GM19395 (cell line): ENCODE data around the gene DAPK2.
A peak's percentile ranks its signal among the peaks of the same experiment; 100 is the strongest.
"Not testable (repeated sequence)": the region's sequence is repeated elsewhere in the genome, so short reads cannot be mapped to it uniquely, and the experiment has no call there.

Experiments used
- ATAC-seq: cut with Tn5 transposase; IDR thresholded peaks from one replicate; pipeline ENCODE4 v1.9.1; 2021; ENCODE audit warnings: mild to moderate bottlenecking, moderate library complexity; ENCODE audit not compliant: unreplicated experiment

The DAPK2 gene

DNA sequence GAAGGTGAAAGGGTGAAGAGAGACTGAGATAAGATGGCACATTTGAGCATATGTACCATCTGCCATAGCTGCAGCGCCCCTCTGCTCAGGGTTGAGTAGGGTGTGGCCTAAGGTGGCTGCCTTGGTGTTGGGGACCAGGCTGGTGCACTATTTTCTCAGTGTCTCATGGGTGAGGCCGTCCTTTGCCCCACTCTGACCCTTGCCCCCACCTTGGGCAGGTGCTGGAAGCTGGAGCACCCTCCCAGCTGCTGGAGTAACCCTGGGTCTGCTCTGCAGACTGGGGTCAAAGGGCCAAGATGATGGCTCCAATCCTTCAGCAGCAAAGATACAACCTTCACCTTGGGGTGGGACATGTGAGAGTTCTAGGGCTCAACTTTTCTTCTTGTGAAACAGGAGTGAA is 69.2 kb downstream of the DAPK2 start:
- ATAC-seq = no peak

GRCh38 chr15:63974021-63974420 is 72.3 kb downstream of the DAPK2 start:
- ATAC-seq = no peak

DNA sequence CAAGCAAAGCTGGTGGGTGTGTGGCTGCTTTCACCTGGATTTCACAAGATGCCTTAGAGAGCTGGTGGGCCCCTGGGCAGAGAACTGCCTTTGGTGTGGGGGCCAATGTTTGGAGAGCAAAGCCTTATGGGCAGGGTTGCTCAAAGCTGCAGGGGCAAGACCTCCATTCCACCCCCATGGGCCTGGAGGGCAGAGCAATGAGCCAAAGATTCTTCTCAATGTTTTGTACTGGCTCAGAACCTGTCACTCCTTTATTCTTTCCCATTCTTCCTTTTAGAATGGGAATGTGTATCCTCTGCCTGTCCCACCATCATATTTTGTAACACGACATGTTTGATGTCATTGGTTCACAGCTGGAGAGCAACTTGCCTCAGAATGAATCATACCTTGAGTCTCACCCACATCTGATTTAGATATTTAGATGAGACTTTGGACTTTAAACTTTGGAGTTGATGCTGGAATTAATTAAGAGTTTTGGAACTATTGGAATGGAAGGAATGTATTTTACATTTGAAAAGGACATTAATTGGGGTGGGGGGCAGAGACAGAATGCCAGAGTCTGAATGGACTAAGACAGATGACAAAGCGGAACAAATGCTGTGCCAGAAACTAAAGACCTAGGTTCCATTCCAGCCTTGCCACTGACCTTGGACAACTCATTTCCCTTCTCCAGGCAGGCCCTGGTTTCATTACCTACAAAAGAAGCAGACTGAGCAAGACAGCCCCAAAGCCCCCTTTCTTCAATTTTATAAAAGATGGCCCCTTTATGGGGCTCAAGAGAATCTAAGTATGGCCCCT is 72.9 kb downstream of the DAPK2 start:
- no peak for ATAC-seq

GRCh38 chr15:63972801-63973200 is 73.5 kb downstream of the DAPK2 start:
- no peak for ATAC-seq

DNA sequence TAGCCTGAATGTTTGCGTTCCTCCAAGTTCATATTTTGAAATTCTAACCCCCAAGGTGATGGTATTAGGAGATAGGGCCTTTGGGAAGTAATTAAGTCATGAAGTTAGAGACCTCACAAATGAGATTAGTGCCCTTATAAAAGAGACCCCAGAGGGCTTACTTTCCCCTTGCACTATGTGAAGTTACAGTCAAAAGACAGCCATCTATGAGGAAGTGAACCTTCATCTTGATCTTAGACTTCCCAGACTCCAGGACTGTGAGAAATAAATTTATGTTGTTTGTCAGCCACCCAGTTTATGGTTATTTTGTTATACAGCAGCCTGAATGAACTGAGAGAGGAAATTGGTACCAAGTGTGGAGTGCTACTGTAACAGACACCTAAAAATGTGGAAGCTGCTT is 74.4 kb downstream of the DAPK2 start:
- ATAC-seq = no peak

- peak; percentile 29 for ATAC-seq
These were observed 74.9 kb downstream of the DAPK2 start for GRCh38 chr15:63971427-63971805.

DNA sequence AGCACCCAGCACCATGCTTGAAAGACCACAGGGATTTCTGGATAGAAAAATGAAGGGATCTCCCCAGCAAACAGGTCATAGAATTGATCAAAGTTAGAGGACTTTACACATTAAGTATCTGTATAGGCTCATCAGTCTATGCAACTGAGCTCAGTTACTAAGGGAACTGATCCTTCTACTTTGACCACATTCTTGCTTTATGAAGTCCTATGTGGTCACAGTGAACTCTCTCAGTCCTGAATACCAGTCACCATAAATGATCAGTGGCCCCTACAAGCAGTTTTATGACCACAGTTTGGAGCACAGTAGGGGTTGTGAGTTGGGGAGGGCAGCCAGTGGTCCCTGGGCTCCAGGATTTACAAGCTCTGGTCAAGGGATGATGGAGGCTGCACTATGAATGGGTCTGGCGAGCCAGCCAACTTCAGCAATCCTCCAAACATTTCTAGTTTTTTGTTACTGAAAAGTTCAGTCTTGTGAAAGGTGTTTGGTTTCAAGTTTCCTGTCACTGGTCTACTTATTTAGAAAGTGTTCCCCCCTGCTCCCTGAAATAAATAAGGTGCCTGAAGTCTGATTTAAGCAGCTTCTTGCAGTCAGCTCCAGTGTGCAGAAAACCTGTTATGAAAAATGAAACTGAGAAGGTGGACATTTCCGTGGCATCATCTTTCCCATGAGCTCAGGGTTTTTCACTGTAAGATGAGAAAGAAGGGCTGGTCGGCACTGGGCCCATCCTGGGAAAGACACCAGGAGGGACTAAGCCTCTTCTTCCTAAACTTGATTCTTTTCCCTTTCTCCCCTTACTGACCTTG is 75.5 kb downstream of the DAPK2 start:
- ATAC-seq = peak; percentile 97

DNA sequence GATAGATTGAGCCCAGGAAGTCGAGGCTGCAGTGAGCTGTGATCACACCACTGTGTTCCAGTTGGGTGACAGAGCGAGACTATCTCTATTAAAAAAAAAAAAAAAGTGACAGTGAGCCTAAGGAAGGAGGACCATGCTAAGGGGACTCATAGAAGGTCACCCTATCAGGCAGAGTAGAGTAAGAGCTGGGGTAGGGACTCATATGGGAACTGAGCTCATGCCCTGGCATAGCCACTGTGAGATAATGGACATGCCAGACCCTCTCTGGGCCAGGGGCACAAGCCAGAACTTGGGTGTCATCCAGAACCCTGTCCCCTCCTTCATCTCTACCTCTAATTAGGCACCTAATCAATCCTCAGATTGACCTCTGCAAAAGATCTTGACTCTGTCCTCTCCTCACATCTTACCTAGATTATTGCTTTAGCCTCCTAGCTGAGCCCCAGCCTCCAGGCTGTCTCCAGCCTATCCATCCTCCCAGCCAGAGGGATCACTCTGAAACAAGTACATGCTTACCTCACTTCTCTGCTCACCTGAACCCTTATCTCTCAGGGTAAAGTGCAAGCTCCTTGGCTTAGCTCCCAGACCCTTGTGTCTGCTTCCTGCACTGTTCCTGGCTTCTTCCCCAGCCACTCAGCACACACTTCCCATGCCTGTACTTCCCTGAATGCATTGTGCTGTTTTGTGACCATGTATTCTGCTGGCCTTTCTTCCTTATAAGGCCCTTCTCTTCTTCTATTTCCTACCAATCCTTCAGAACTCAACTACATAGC is 76.4 kb downstream of the DAPK2 start:
- no peak for ATAC-seq

GRCh38 chr15:63968700-63969099 is 77.6 kb downstream of the DAPK2 start:
- ATAC-seq = no peak

DNA sequence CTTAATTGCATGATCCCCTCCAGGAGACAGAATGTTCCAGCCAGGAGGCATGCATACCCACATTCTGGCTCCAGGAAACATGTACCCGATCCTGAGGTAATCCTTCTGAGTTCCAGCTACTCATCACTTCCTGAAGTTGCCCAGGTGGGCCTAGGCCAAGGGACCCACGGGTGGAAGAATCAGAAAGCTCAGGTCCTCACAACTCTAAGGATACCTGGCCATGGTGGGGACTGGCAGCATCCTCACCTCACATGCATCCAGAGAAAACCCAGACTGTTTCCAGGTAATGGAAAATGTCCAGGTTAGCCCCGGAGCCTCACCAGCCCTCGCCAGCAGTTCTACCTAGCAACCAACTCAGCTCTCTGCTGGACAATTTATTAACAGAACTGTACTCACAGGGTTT is 78.2 kb downstream of the DAPK2 start:
- ATAC-seq = no peak

DNA sequence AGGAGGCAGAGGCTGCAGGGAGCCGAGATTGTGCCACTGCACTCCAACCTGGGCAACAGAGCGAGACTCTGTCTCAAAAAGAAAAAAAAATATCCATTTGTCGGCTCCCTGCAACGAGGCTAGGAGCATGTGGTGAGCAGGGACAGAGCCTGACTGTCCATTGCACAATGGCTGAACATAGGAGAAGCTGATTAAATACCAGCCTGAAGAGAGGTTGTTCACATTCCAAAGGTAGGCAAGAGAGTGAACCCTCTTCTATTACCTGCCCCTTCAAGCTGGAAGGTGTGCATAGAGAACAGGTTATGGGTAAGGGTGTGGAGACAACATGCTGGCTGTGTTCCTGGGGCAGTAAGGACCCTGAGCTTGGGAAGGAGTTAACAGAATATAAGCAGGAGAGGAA is 78.7 kb downstream of the DAPK2 start:
- no peak for ATAC-seq

GRCh38 chr15:63962947-63963721 is 83.2 kb downstream of the DAPK2 start:
- ATAC-seq = not testable (repeated sequence)

DNA sequence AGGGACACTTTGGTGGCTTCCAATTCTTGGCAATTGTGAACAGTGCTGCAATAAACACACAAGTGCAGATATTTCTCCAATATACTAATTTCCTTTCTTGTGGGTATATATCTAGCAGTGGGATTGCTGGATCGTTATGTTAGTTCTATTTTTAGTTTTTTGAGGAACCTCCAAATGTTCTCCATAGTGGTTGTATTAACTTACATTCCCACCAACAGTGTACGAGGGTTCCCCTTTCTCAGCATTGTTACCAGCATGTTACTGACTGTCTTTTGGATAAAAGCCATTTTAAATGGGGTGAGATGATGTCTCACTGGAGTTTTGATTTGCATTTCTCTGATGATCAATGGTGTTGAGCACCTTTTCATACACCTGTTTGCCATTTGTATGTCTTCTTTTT is 92.8 kb downstream of the DAPK2 start:
- no peak for ATAC-seq

DNA sequence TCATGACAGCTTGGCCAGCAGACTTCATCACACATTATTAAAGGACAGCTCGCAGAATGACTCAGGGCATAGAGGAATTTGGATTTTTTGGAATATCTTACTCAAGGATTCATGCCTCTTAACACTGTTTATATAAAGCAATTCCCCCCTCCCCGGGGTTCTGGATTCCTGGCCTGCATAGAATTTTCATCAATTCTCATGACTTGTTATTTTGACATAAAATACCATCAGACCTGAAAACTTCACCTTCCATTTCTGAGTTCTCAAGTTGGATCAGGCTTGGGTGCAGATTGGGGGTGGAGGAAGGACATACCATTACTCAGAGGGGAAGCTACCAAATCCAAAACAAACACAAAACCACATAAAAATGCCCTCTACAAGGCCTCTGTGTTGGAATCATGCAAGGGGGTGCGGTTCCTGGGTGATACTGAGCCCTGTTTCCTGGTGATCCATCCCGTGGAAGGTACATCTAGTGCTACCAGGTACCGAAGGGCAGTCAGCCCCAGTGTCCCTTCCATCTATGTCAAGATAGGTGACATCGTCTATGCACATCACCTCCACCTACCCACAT is 95.3 kb downstream of the DAPK2 start:
- ATAC-seq = no peak

DNA sequence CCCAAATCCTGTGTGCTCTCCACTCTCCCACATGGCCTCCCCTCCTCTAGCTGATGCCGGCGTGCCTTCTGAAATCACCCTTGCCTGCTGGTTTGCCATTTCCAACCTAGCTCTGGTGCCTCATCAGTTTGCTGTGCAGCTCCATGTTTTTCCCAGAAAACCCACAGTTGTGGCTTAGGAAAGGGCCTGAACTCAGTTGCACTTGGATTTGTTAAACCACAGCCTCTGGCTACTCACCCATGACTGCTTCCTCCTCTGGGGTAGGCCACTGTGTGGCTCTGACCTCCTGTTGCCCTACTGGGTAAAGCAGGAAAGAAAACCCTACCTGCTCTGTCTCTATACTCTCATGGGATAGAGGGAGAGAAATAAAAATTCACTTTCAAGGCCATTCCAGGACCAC is 97.3 kb downstream of the DAPK2 start:
- no peak for ATAC-seq

DNA sequence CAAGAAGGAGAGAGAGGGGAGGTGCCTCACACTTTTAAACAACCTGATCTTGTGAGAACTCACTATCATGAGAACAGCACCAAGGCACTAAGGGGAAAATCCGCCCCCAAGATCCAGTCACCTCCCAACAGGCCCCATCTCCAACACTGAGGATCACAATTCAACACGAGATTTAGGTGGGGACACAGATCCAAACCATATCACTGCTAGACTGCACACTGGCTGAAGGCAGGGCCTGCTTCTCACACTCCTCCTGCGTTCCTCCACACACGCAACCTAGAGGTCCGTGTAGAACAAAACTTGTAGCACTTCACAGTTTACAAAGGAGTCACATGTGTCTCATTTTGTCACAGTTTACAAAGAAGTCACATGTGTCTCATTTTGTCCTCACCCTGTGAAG is 97.8 kb downstream of the DAPK2 start:
- no peak for ATAC-seq

GRCh38 chr15:63947228-63947627 is 99.1 kb downstream of the DAPK2 start:
- no peak for ATAC-seq

DNA sequence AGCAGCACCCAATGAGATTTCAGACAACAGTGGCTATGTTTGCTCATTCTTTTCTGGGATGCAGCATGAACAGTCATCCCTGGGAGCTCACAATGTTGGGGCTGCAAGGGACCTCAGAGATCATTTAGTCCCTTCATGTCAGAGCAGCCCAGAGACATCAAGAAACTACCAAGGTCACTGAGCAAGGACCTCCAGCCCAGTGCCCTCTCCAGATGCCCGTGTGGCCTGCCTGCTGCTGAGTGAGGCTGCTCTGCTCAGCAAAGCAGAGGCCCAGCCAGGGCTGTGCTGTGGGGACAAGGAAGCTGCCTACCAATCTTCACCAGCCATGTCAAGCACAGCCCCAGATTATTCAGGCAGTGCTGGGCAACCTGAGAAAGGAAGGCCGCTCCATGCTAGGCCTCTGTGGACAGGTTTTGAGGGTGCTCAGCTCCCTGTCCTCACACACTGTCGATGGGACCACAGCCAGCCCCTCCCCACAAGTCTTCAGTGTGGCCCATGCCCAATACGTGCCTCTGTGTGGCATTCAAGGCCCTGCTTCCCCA is 99.7 kb downstream of the DAPK2 start:
- ATAC-seq = no peak

DNA sequence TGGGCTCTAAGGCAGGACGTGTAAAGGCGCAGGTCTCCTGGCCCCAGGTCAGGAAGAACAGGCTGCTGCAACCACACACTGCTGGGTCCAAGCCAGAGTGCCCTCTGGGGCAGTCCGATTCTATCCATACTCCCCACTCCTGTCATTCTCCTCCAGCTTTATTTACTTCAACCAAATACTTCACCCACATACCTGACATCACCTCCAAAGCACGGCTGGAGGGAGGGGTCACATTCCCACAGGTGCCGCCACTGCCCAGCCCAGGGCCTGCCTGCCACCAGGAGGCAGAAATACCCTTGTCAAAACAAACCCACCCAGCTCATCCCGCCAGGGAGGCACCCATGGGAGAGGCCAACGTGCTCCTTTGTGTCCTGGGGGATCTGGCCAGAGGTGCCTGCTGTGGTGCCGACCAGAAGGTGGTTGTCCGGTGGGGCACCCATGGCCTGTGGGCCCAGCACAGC is 100.4 kb downstream of the DAPK2 start:
- ATAC-seq = no peak
